Fibroblast of mammary gland (primary cell): Measurements from ENCODE around the gene DAAM1.

Source experiments
- DNase-seq: peaks from one replicate; pipeline ENCODE4 v3.0.0-alpha.2; 2010; ENCODE audit warnings: low read depth
- H3K4me3 ChIP-seq: 2 replicates; pipeline ENCODE4 v1.5.1; 2011; ENCODE audit warnings: low read depth, mild to moderate bottlenecking, low read length, moderate library complexity; ENCODE audit not compliant: control insufficient read depth
- TF ChIP-seq, protein P1 (sequence below): conservative IDR thresholded peaks from 2 replicates; pipeline ENCODE4 v1.5.1; 2011; ENCODE audit warnings: low read depth, low read length, inconsistent platforms; ENCODE audit not compliant: control insufficient read depth, insufficient read depth

Gene DAAM1

DNA sequence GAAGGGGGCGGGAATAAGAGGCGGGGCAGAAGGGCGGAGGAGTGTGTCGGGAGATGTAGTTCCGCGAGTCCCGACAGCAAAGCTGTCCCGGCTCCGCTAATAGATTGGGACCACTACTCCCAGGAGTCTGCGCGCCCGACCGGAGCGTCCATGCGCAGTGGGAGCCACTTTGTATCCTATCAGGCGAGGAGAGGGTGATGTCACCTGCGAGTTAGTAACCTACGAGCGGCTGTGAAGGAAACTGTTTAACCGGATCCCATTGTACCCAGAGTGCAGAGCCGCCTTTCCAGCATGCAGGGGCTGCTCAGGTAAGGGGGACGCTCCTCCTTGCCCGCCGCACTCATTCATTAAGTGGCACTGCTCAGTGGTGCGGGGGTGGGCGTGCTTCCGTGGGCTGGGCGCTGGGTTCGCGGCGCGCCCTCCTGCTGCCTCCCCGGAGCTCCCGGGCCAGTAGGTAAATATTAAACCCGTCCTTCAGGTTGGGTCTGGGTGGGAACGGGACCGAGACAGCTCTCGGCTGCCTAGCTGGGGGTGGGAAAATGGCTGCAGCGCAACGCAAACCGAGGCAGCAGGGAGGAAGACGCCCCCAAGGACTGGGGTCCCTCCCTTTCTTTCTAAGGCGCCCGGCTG lies at the start of gene DAAM1:
Gene DAAM1 (plus strand): TSS at position 207 of the 630 bp plus-strand sequence. CDS start 74,811 bp downstream, outside the sequence.
- DNase-seq, result peak; percentile 97
- peak within 1 kb of the TSS; percentile 88 for H3K4me3 ChIP-seq
- TF ChIP-seq, protein P1, sequence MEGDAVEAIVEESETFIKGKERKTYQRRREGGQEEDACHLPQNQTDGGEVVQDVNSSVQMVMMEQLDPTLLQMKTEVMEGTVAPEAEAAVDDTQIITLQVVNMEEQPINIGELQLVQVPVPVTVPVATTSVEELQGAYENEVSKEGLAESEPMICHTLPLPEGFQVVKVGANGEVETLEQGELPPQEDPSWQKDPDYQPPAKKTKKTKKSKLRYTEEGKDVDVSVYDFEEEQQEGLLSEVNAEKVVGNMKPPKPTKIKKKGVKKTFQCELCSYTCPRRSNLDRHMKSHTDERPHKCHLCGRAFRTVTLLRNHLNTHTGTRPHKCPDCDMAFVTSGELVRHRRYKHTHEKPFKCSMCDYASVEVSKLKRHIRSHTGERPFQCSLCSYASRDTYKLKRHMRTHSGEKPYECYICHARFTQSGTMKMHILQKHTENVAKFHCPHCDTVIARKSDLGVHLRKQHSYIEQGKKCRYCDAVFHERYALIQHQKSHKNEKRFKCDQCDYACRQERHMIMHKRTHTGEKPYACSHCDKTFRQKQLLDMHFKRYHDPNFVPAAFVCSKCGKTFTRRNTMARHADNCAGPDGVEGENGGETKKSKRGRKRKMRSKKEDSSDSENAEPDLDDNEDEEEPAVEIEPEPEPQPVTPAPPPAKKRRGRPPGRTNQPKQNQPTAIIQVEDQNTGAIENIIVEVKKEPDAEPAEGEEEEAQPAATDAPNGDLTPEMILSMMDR, result no peak

- TF ChIP-seq, protein P1, result no peak
- H3K4me3 ChIP-seq, result no peak overlapping the region
- DNase-seq, result no peak
These were observed 49.1 kb upstream of the DAAM1 start for GRCh38 chr14:59139324-59139723.

DNA sequence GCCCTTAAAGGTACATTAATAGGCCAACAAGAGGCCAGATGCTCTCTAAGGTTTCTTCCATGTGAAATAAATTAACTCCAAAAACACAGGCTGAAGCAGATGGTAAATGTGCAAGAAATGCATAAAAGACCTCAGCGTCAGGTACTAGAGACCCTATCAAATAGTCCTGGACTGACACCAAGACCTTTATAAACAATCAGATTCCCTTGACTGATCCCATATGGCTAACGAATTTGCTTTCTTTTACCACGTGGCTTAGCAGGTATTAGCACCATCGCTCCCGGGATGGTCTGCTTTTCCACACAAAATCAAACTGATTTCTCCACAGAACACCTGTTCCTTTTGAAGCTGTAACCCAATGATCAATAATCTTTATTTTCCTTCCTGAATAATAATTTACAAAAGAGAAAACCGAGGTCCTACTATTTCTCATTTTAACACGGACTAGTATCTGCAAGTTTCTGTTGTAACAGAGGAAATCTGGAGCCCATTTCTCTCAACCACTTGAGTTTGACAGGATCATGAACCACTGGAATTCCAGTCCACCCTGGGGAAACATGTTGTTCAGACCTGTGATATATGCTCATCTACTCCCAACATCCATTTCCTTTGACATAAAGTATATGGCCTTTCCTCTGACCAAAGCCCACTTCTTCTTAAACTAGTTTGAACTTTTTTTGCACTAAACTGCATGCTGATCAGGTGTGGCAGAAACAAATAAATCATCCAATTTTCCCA lies 48.2 kb upstream of the DAAM1 start:
- TF ChIP-seq, protein P1, result no peak
- no peak overlapping the region for H3K4me3 ChIP-seq
- no peak for DNase-seq

GRCh38 chr14:59146484-59146883 lies 42.0 kb upstream of the DAAM1 start:
- no peak for DNase-seq
- H3K4me3 ChIP-seq, result no peak overlapping the region
- TF ChIP-seq, protein P1, result no peak

GRCh38 chr14:59147007-59147406 lies 41.5 kb upstream of the DAAM1 start:
- no peak for DNase-seq
- no peak overlapping the region for H3K4me3 ChIP-seq
- TF ChIP-seq, protein P1, result no peak

DNA sequence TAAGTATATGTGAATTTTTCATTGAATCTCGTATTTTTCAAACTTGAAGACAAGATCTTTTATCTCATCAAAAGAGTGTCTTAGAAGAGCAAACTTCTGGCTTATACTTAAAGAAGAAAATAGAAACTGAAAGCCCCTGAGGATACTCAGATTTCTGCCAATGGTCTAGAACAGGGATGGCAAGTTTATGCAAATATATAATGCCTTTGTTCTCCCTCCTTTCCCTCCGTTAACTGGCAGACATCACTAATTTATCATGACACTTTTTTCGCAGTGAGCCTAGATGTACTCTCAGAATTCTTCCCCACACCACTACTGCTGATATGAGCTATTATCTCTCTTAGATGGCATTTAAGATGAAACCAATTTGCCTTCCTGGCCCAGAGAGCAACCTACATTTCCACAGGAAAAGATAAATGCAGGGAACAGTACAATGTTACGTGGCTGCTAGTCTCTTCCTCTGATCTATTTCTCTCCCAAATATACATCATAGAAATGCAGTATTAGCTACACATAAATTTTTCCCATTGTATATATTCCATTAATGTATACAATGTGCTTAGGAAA lies 40.0 kb upstream of the DAAM1 start:
- DNase-seq, result no peak
- H3K4me3 ChIP-seq, result no peak overlapping the region
- TF ChIP-seq, protein P1, result no peak
